ENCODE data around the gene FAM241A.
"Not testable (repeated sequence)": the region's sequence is repeated elsewhere in the genome, so short reads cannot be mapped to it uniquely, and the experiment has no call there.

The FAM241A gene

DNA sequence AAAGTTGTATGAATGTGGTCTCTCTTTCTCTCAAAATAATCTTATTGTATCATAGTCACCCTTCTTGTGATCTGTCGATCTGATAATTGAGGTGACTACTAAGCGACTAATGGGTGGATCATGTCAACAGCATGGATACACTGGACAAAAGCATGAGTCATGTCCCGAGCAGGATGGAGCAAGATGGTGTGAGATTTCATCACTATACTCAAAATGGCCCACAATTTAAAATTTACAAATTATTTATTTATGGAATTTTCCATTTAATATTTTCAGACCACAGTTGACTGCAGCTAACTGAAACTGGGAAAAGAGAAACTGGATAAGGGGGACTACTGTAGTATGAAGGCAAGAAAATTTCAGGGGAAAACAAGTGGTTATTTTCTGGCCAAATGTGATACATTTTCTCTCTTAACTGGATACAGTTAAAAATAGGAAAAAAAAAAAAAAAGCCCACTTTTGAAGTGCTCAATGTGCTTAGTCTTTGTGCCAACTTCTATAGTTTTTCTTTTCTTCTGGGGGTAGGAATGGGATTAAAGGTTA is 25.3 kb downstream of the FAM241A start:
- in situ Hi-C loops (cut with HindIII; ENCODE audit: low sequenced_read_pairs) = no loop called here
- DNase-seq (ENCODE audit: low read depth) = no peak
- TF ChIP-seq, protein P1, sequence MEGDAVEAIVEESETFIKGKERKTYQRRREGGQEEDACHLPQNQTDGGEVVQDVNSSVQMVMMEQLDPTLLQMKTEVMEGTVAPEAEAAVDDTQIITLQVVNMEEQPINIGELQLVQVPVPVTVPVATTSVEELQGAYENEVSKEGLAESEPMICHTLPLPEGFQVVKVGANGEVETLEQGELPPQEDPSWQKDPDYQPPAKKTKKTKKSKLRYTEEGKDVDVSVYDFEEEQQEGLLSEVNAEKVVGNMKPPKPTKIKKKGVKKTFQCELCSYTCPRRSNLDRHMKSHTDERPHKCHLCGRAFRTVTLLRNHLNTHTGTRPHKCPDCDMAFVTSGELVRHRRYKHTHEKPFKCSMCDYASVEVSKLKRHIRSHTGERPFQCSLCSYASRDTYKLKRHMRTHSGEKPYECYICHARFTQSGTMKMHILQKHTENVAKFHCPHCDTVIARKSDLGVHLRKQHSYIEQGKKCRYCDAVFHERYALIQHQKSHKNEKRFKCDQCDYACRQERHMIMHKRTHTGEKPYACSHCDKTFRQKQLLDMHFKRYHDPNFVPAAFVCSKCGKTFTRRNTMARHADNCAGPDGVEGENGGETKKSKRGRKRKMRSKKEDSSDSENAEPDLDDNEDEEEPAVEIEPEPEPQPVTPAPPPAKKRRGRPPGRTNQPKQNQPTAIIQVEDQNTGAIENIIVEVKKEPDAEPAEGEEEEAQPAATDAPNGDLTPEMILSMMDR (IDR thresholded peaks at IDR 0.05; ENCODE audit: low read depth, low read length, missing control alignments) = no peak
- no peak overlapping the region for H3K4me3 ChIP-seq (ENCODE audit: low read depth, low read length)

DNA sequence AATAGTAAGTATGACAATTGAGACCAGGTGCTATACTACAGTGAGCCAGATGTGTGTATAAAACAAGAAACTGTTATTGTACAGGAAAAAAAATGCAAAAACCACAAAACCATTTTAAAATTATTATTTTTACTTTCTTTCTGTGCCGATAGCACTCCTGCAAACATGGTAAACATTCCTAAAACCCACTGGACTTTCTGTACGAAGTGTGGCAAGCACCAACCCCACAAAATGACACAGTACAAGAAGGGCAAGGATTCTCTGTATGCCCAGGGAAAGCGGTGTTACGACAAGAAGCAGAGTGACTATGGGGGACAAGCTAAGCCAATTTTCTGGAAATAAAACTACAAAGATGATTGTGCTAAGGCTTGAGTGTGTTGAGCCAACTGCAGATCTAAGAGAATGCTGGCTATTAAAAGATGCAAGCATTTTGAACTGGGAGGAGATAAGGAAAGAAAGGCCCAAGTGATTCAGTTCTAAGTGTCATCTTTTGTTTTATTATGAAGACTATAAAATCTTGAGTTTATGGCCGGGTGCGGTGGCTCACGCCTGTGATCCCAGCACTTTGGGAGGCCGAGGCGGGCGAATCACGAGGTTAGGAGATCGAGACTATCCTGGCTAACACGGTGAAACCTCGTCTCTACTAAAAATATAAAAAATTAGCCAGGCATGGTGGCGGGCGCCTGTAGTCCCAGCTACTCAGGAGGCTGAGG is 26.0 kb downstream of the FAM241A start:
- in situ Hi-C loops (cut with HindIII; ENCODE audit: low sequenced_read_pairs); H3K4me3 ChIP-seq (ENCODE audit: low read depth, low read length); DNase-seq (ENCODE audit: low read depth): not testable (repeated sequence)

DNA sequence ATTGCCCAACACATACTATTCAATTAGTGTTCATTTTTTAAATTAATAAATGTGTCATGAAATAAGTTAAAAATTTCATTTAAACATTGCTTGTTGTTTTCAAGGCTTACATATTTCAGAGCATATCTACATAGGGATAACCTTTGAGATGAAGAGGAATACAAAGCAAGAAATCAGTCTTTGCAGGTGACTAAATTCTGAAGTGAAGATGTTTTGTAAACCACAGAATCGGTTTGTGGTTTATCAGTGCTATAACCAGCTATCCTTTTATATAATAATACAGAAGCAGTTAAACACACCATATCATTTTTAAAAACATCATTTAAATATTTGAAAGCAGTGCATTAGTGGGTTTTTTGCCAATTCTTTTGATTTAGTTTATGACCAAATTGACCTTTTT is 26.9 kb downstream of the FAM241A start:
- in situ Hi-C loops (cut with HindIII; ENCODE audit: low sequenced_read_pairs) = no loop called here
- no peak for DNase-seq (ENCODE audit: low read depth)
- H3K4me3 ChIP-seq (ENCODE audit: low read depth, low read length) = no peak overlapping the region
- TF ChIP-seq, protein P1 (IDR thresholded peaks at IDR 0.05; ENCODE audit: low read depth, low read length, missing control alignments) = no peak

DNA sequence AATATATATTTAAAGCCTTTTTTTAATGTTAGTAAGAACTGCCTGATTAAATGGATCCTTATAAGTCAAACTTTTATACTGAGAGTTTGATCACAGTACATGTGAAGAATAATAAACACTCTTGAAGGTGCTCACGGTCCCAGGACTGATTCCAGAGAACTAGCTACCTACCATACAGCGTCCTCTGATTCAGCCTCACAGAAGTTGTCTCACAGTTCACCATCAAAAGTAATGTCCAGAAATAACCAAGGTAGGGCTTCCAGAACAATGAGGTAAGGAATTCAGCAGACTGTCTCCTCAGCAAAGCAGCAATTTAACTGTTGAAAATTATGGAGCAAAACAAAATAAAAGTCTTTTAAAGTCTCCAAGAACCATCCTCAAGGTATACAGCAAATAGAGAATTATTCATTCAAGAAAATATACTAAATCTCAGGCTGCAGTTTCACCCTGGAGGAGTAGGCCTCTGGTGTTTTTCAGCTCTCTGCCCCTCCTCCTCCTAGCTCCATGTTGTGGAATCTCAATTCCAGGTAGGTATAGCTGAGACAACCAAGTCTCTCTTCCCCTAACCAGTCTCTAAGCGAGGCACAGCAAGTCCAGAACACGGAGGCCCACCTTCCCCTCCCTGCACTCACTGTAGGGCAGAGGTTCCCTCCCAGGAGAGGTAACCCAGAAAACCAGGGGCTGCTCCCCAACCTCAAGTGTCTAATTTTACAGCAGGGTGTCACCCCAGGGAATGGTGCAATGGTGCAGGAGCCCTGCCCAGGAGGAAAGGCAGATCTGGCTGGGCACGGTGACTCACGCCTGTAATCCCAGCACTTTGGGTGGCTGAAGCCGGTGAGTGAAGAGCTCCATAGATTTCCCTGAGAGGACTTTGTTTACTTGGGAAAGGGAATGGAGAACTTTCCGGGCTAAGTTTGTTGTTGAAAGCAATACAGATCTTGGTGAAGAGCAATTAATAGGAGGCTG is 28.6 kb downstream of the FAM241A start:
- no peak overlapping the region for H3K4me3 ChIP-seq (ENCODE audit: low read depth, low read length)
- in situ Hi-C loops (cut with HindIII; ENCODE audit: low sequenced_read_pairs) = no loop called here
- no peak for DNase-seq (ENCODE audit: low read depth)
- TF ChIP-seq, protein P1 (IDR thresholded peaks at IDR 0.05; ENCODE audit: low read depth, low read length, missing control alignments) = no peak

DNA sequence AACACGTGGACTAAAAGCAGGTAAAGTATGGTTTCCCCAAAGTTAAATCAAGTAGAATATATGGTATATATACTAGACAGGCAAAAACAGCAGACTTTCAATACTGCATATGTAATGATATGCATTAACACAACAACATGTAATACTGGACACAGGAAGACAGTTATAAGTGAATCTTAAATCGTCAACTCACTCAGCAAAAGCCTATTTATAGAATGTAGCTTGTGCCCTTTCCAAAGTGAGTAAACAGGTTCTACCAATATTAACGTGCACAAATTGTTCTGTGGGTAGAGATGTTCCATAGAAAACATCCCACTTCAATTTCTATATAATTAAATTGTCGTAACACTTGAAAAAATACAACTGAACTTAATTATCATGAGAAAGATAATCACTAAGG is 30.6 kb downstream of the FAM241A start:
- TF ChIP-seq, protein P1 (IDR thresholded peaks at IDR 0.05; ENCODE audit: low read depth, low read length, missing control alignments) = no peak
- DNase-seq (ENCODE audit: low read depth) = no peak
- in situ Hi-C loops (cut with HindIII; ENCODE audit: low sequenced_read_pairs) = no loop called here
- no peak overlapping the region for H3K4me3 ChIP-seq (ENCODE audit: low read depth, low read length)

DNA sequence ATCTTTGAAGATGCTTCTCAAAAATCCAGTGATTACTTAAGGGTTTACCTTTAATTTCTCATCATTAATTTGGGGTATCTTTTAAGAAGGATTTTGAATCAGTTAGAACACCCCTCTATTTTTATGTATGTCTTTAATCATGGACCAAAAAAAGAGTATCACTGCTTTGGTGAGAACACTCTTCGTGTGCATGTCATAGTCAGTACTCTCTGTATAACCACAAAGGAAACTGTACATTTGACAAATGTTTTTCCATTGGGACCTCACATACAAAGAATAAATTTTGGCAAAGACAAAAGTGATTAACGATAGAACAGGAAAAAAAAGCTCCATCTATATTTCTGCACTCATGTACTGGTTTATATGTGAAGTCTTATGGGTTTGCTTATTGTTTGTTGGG is 31.3 kb downstream of the FAM241A start:
- no peak overlapping the region for H3K4me3 ChIP-seq (ENCODE audit: low read depth, low read length)
- DNase-seq (ENCODE audit: low read depth) = no peak
- in situ Hi-C loops (cut with HindIII; ENCODE audit: low sequenced_read_pairs) = no loop called here
- TF ChIP-seq, protein P1 (IDR thresholded peaks at IDR 0.05; ENCODE audit: low read depth, low read length, missing control alignments) = no peak

DNA sequence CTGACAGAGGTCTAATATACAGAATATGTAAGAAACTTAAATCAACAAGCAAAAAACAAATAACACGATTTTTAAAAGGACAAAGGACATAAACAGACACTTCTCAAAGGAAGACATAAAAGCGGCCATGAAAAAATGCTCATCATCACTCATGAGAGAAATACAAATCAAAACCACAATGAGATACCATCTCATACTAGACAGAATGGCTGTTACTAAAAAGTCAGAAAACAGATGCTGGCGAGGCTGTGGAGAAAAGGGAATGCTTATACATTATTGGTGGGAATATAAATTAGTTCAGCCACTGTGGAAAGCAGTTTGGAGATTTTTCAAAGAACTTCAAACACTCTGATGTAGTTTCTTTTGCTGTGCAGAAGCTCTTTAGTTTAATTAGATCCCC is 33.5 kb downstream of the FAM241A start:
- DNase-seq (ENCODE audit: low read depth); in situ Hi-C loops (cut with HindIII; ENCODE audit: low sequenced_read_pairs); H3K4me3 ChIP-seq (ENCODE audit: low read depth, low read length): not testable (repeated sequence)

Measured in astrocyte of the cerebellum (primary cell).